K562 (cell line): ENCODE measurements around the gene DMD. TPM values are rescaled to one million over a fixed set of nuclear protein-coding genes. Genes with fewer than 3 reads are reported as not detected.

Source experiments
- ATAC-seq: fragments of 200-7000 bp; cut with Tn5 transposase; 3 replicates; pipeline ENCODE4 v1.9.1; 2020; ENCODE audit warnings: moderate library complexity
- BruUV-seq: library from RNA; stranded (reverse); fragments of 400-500 nt; replicated peaks from 2 replicates; lab custom pipeline; 2021; lab: Mats Ljungman, UMichigan
- CTCF ChIA-PET: fragments of 300-600 bp; formaldehyde crosslinking; extraction: SDS; loops from one replicate; lab custom pipeline; 2021; ENCODE audit warnings: low intra/inter-chr PET ratio; lab: Yijun Ruan, JAX
- POLR2A ChIA-PET: fragments of 300-600, 350-650 bp; sonication (Branson Sonifier 250); formaldehyde crosslinking; extraction: SDS; loops from one replicate; lab custom pipeline; 2021; ENCODE audit warnings: antibody characterized with exemption, inconsistent platforms; lab: Yijun Ruan, JAX
- DNase-seq, 4 experiments: peaks; one replicate each; pipeline versions ENCODE4 v3.0.0 to v3.0.0-alpha.2; 2011 to 2018; ENCODE audit warnings: low spot score in 3 of 4, mixed read lengths in 3 of 4; ENCODE audit errors: extremely low read depth in 1 of 4
- FAIRE-seq: peaks from 2 replicates; lab custom pipeline; 2011; peaks lifted over from hg19 to GRCh38; lab: Jason Lieb, UNC
- H2AFZ ChIP-seq: 2 replicates; pipeline ENCODE4 v1.6.0; 2011; ENCODE audit warnings: low read depth, low read length, control low read depth, inconsistent platforms
- H3K27ac ChIP-seq: fragments of 200-600 bp; 3 replicates; pipeline ENCODE4 v1.8.0; 2011; ENCODE audit warnings: low read depth, mild to moderate bottlenecking, control low read depth, inconsistent platforms, low read length, moderate library complexity, mixed read lengths; ENCODE audit errors: extremely low read depth
- H3K27me3 ChIP-seq, 2 experiments: fragments of 300-600 bp in 1 of 2; 2 replicates in 1 of 2; 3 replicates in 1 of 2; pipeline versions ENCODE4 v1.6.0 to v1.8.0; 2011; ENCODE audit warnings: inconsistent platforms in 2 of 2, low read length in 2 of 2, mild to moderate bottlenecking in 1 of 2, mixed read lengths in 1 of 2, moderate library complexity in 1 of 2; ENCODE audit not compliant: control insufficient read depth in 2 of 2, insufficient read depth in 2 of 2
- H3K36me3 ChIP-seq: fragments of 300-600 bp; 3 replicates; pipeline ENCODE4 v1.8.0; 2011; ENCODE audit warnings: mild to moderate bottlenecking, low read length, inconsistent platforms; ENCODE audit not compliant: control insufficient read depth, insufficient read depth
- H3K4me1 ChIP-seq, 2 experiments: fragments of 200-600 bp in 1 of 2; replicated peaks in 1 of 2; 2 replicates in 1 of 2; 3 replicates in 1 of 2; pipeline versions ENCODE4 v1.5.1 to v1.8.0; 2011; ENCODE audit warnings: inconsistent platforms in 2 of 2, low read length in 2 of 2, mild to moderate bottlenecking in 1 of 2, mixed read lengths in 1 of 2, moderate library complexity in 1 of 2; ENCODE audit not compliant: control insufficient read depth in 2 of 2, insufficient read depth in 2 of 2
- H3K4me2 ChIP-seq: 2 replicates; pipeline ENCODE4 v1.6.1; 2011; ENCODE audit warnings: low read length, control low read depth, inconsistent platforms, mixed read lengths; ENCODE audit not compliant: insufficient read depth
- H3K4me3 ChIP-seq: fragments of 200-600 bp; sonication (generic), shearing (Covaris generic); 2 replicates; pipeline ENCODE4 v1.5.1; 2016; ENCODE audit warnings: control low read depth, inconsistent platforms
- H3K79me2 ChIP-seq: fragments of 200-600 bp; 3 replicates; pipeline ENCODE4 v1.8.0; 2011; ENCODE audit warnings: low read length, inconsistent platforms; ENCODE audit not compliant: control insufficient read depth, insufficient read depth
- H3K9ac ChIP-seq, 2 experiments: 2 replicates each; pipeline versions ENCODE4 v1.6.0 to v1.6.1; 2011; ENCODE audit warnings: low read depth in 2 of 2, low read length in 2 of 2, control low read depth in 1 of 2, inconsistent platforms in 1 of 2, mild to moderate bottlenecking in 1 of 2, mixed read lengths in 1 of 2; ENCODE audit not compliant: insufficient read depth in 1 of 2
- H3K9me1 ChIP-seq: one replicate; pipeline ENCODE4 v1.6.0; 2011; ENCODE audit warnings: inconsistent platforms, mild to moderate bottlenecking, low read length, moderate library complexity; ENCODE audit not compliant: control insufficient read depth, insufficient read depth
- H3K9me3 ChIP-seq: replicated peaks from 2 replicates; pipeline ENCODE4 v1.5.1; 2011; ENCODE audit warnings: low read depth, low read length, inconsistent platforms; ENCODE audit not compliant: control insufficient read depth, insufficient read depth
- H4K20me1 ChIP-seq: replicated peaks from 2 replicates; pipeline ENCODE4 v1.6.1; 2011; ENCODE audit warnings: low read length, inconsistent platforms, mixed read lengths; ENCODE audit not compliant: control insufficient read depth, insufficient read depth
- CAMTA2 ChIP-seq: fragments of 250-450 bp; sonication (Bioruptor Pico); conservative IDR thresholded peaks from 2 replicates; pipeline ENCODE4 v1.5.1; 2022
- SIN3A ChIP-seq, 2 experiments: fragments of 150-350 bp in 1 of 2; IDR thresholded peaks; 2 replicates each; pipeline ENCODE4 v1.6.1; 2011 to 2016; ENCODE audit warnings: borderline replicate concordance in 2 of 2, low read depth in 2 of 2, low read length in 2 of 2, mild to moderate bottlenecking in 2 of 2, moderate library complexity in 2 of 2; ENCODE audit not compliant: control insufficient read depth in 1 of 2
- SMAD4 ChIP-seq: fragments of 250-450 bp; sonication (Bioruptor Pico); conservative IDR thresholded peaks from 2 replicates; pipeline ENCODE4 v1.8.0; 2021; ENCODE audit warnings: inconsistent platforms, mild to moderate bottlenecking, moderate library complexity
- ZNF699 ChIP-seq: fragments of 250-450 bp; sonication (Bioruptor Pico); IDR thresholded peaks from 2 replicates; pipeline ENCODE4 v1.8.0; 2021; ENCODE audit warnings: mild to moderate bottlenecking, moderate library complexity; ENCODE audit not compliant: insufficient replicate concordance
- WGBS: fragments of 100-300 bp; shearing (Covaris generic); methylation state at CpG from one replicate; pipeline ENCODE4 v1.1.6; 2016; ENCODE audit warnings: low coverage, mixed read lengths; ENCODE audit not compliant: insufficient coverage; ENCODE audit errors: missing lambda C conversion rate; 5-methylcytosine and 5-hydroxymethylcytosine counted together
- in situ Hi-C: fragments of 300-500 bp; cut with MboI; formaldehyde crosslinking; loops from 4 replicates; pipeline ENCODE4 v1.15.0; 2018; ENCODE audit warnings: inconsistent platforms, mixed read lengths
- intact Hi-C: fragments of 100-400 bp; cut with micrococcal nuclease; formaldehyde crosslinking; loops from 2 replicates; pipeline ENCODE4 v1.14.2; 2022
- polyA plus RNA-seq, 8 experiments: library from polyadenylated mRNA; depleted of rRNA in 4 of 8; stranded (reverse) in 5 of 8; unstranded in 3 of 8; fragments of >200 nt; fragmentation: Nextera tagmentation in 2 of 8; fragmentation: Illumina TruSeq in 1 of 8; extraction: Ambion mirVana in 2 of 8; extraction: Trizol in 1 of 8; gene quantifications; 2 replicates each; pipeline versions ENCODE4 v1.2.1 to v1.2.3, GENCODE V29; 2011 to 2014; ENCODE audit warnings: inconsistent platforms in 1 of 8, missing spikeins in 1 of 8
- total RNA-seq, 7 experiments: library from RNA; depleted of rRNA in 6 of 7; stranded (reverse); fragments of >200 nt in 6 of 7; fragmentation: Illumina TruSeq in 2 of 7; extraction: Trizol in 2 of 7; gene quantifications; 2 replicates each; pipeline versions ENCODE4 v1.2.1 to v1.2.3, GENCODE V29; 2011 to 2021; ENCODE audit warnings: low replicate concordance in 1 of 7
- TF ChIP-seq, protein P1 (sequence below): fragments of 150-350 bp; IDR thresholded peaks from 2 replicates; pipeline ENCODE4 v1.6.1; 2014; ENCODE audit warnings: low read depth, mild to moderate bottlenecking, low read length, borderline replicate concordance

Gene DMD
- total and polyA plus RNA-seq, 9 of the 15 experiments (the other 6 are each of a cell fraction or from before 2014, with no cell fraction given): 3.8 to 20.4 (median 11.4) TPM

DNA sequence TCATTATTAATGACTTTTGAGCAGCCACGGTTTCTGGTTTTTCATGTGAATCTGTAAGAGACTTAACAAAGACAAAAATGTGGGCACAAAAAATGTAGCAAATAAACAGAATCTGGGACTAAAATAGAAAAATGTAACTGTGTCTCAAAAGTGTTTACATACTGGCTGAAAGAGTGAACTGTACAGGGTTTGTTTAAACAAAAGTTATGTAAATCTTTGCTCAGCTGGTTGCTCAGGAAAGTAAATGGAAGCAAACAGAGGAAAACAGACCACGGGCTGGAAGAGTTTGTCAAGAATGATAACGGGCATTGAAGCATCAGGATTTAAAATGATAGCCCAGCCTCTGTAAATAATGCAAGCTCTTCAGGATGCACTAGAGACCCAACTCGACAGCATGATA lies 1217.7 kb downstream of the DMD start:
- Histone ChIP-seq H3K9me3 (no peaks in the 10 kb centered on the region), H3K27me3 (no peaks in the 10 kb centered on the region), H3K27ac (no peak overlapping the region), H4K20me1 (no peaks in the 10 kb centered on the region), H3K9me1 (no peaks in the 10 kb centered on the region), H3K36me3 (no peaks in the 10 kb centered on the region), H3K4me2 (no peak overlapping the region), H3K4me3 (no peak overlapping the region), H3K79me2 (no peaks in the 10 kb centered on the region), H2AFZ (no peak overlapping the region), H3K4me1 (no peaks in the 10 kb centered on the region), H3K9ac (no peak overlapping the region)
- FAIRE-seq (no peak), ATAC-seq (no peak), DNase-seq (no peak)
- 0% methylated on average over 4 of the region's 4 CpGs for WGBS
- in situ Hi-C loops (no loop called here), intact Hi-C loops (no loop called here)
- CTCF ChIA-PET: no interaction called here
- TF ChIP-seq SMAD4 (CRISPR knock-in tag) (no peak), ZNF699 (no peak), SIN3A (IDR thresholded peaks at IDR 0.05; ENCODE audit: borderline replicate concordance in 2 of 2, control insufficient read depth in 1 of 2, low read depth in 2 of 2, low read length in 2 of 2) (no peak), CAMTA2 (CRISPR knock-in tag) (no peak)
- TF ChIP-seq, protein P1, sequence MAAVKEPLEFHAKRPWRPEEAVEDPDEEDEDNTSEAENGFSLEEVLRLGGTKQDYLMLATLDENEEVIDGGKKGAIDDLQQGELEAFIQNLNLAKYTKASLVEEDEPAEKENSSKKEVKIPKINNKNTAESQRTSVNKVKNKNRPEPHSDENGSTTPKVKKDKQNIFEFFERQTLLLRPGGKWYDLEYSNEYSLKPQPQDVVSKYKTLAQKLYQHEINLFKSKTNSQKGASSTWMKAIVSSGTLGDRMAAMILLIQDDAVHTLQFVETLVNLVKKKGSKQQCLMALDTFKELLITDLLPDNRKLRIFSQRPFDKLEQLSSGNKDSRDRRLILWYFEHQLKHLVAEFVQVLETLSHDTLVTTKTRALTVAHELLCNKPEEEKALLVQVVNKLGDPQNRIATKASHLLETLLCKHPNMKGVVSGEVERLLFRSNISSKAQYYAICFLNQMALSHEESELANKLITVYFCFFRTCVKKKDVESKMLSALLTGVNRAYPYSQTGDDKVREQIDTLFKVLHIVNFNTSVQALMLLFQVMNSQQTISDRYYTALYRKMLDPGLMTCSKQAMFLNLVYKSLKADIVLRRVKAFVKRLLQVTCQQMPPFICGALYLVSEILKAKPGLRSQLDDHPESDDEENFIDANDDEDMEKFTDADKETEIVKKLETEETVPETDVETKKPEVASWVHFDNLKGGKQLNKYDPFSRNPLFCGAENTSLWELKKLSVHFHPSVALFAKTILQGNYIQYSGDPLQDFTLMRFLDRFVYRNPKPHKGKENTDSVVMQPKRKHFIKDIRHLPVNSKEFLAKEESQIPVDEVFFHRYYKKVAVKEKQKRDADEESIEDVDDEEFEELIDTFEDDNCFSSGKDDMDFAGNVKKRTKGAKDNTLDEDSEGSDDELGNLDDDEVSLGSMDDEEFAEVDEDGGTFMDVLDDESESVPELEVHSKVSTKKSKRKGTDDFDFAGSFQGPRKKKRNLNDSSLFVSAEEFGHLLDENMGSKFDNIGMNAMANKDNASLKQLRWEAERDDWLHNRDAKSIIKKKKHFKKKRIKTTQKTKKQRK: no peak
- POLR2A ChIA-PET: no interaction called here
- no TSS peak for BruUV-seq
